Daoy (cell line): Measurements from ENCODE around the gene CCDC68. TPM values are rescaled to one million over a fixed set of nuclear protein-coding genes. Genes with fewer than 3 reads are reported as not detected.
"Not testable (repeated sequence)": the region's sequence is repeated elsewhere in the genome, so short reads cannot be mapped to it uniquely, and the experiment has no call there.

ENCODE experiments used
- DNase-seq: peaks from one replicate; pipeline ENCODE4 v3.0.0-alpha.2; 2015; ENCODE audit warnings: low read depth
- total RNA-seq: library from RNA; depleted of rRNA; stranded (reverse); fragments of >200 nt; shearing (Covaris generic); gene quantifications from 2 replicates; pipeline ENCODE4 v1.2.3, GENCODE V29; 2014; rRNA removed

Gene CCDC68, protein sequence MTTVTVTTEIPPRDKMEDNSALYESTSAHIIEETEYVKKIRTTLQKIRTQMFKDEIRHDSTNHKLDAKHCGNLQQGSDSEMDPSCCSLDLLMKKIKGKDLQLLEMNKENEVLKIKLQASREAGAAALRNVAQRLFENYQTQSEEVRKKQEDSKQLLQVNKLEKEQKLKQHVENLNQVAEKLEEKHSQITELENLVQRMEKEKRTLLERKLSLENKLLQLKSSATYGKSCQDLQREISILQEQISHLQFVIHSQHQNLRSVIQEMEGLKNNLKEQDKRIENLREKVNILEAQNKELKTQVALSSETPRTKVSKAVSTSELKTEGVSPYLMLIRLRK
- total RNA-seq = 0.18 and 3.5 TPM in 2 replicates

DNA sequence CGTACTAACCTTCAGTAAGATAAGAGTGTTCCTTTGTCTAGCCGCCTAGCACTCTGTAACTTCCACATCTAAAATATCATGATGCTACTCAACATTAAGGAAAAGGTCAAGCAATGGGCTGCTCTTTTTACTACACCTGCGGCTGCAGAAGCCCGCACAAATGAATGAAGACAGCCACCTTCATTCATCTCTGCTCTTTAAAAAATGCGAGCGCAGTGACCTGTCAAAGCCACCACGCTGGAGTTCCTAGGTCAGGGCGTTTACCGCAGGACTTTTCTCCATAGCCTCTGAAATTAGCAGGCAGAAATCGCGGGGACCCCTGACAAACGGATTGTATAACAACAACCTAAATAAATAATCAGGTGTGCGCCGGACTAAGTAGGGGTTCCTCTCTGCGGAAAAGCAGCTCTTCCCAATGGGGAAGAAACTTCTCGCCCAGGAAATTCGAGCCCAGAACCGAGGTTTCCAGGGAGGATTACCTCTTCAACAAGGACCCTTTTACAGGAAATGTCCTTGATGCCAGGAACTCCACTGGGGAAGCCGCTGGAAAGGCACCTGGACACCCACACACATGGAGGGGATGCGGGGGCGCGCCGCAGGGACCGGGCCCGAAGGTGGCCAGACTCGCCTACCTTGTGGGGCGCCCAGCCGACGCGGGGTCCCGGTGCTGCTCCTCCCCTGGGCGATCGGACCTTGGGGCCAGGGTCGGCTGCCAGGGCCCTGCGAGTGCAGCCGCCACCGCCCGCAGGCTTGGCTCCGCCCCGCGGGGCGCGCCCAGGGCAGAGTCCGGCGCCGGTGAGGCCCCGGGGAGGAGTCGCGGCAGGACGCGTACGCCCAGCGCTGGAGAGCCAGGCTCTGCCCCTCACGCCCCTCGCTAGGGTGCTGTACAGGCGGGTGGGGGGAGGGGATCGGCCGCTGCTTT is at the start of gene CCDC68:
Gene CCDC68 (minus strand): TSS at position 758 of the 922 bp plus-strand sequence. CDS start 16,670 bp downstream, outside the sequence.
- DNase-seq = peak; percentile 47

DNA sequence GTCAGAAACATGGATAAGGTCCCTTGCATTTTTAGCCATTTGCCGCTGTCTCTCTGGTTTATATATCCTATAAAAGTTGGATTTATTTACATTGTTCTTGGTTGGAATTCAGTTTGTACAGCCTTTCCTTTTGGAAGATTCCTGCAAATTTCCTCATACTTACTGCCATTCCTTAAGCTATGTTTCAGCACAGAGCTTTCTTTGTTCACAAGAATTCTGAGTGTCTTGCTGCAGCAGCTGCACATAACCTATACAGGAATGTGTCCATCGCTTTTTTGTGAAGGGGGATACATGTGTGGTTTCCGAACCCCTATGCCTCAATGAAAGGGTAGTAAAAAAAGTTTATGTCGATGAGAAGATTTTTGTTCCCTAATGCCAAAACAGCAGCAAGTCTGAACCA is 48.3 kb upstream of the CCDC68 start:
- no peak for DNase-seq

DNA sequence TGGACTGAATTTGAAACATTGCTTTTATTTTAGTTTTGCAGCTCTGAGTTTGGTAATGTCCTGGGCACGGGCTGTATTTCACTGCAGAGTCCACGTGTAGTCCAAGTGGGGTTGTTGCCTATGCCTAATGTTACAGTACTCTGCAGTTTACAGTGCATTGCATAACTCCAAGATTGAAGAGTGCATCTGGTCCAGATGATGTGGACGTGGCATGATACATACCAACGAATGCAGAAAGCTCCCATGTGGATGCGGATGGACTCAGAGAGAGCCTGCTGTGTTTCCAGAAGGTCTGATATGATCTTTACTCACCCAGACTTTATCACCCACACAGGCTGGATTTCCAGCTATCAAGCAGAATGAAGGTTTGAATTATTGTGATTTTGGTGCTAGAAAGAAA is 44.4 kb upstream of the CCDC68 start:
- no peak for DNase-seq

DNA sequence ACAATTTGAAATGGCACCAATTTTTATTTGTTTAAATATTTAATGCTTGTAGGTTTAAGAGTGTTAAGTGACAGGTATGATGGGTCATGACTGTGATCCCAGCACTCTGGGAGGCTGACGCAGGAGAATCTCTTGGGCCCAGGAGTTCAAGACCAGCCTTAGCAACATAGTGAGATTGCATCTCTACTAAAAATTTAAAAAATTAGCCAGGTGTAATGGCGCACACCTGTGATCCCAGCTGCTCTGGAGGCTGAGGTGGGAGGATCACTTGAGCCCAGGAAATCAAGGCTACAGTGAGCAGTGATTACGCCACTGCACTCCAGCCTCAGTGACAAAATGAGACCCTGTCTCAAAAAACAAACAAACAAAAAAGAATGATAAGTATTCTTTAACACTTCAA is 43.0 kb upstream of the CCDC68 start:
- DNase-seq = no peak

DNA sequence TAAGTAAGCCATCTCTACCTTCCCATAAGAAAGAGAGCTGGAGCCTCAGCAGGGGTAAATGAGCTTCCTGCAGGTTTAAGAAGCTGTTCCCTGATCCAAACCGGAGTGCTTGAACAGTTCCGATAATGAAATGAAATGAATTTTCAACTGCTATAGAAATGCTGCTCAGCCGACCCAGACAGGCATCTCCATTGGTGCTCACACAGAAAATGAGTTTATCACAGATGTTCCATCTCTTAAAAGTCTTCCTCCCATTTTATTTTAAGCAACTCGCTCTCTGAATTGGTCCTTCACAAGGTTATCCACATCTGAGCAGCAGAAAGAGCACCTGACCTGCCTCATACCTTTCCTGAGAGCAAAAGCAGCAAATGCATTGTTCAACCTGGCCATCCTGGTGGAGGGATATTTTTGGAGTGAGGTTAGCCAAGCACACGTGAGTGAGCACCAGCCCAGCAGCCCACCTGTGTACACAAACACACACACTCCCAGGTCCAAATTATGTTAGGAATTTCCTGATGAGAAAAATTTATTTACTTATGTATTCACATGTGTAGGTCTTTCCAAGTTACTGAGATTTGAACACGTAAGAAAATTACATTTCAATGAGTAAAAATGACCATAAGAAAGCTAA is 42.2 kb upstream of the CCDC68 start:
- no peak for DNase-seq

DNA sequence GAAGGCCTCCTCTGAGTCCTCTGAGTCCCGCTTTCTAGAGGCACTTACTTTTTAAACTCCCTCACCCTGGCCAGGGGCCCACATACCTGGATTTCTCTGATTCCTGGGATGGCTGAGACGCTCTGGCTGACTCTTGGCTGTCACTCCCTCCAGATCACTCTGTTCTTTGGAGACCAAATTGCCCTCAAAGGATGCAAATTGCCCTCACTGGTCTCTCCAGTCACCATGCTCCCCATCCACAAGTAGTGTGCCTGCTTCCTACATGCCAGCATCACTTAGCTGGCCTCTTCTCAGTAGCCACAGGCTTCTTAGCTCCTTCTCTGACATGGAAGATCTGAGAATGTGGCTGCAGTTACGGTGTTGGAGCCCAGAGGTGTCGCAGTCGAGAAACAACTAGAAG is 41.3 kb upstream of the CCDC68 start:
- DNase-seq = no peak

DNA sequence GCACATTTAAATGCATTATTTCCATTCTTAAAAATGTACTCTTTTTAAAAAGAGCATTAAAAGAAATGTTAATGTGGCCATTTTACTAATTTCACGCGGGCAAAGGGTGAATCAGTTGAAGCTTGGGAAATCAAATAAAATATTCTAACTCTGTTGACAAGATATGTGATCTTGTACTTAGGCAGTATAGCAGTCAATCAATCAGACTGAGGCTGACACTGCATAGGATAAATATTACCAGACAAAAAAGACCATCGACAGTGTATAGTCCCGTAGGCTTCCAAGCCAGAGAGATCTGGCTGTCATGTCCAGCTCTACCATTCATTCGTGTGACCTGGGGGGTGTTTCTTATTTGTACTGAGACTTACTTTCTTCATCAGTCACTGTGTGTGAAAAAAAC is 39.8 kb upstream of the CCDC68 start:
- no peak for DNase-seq

DNA sequence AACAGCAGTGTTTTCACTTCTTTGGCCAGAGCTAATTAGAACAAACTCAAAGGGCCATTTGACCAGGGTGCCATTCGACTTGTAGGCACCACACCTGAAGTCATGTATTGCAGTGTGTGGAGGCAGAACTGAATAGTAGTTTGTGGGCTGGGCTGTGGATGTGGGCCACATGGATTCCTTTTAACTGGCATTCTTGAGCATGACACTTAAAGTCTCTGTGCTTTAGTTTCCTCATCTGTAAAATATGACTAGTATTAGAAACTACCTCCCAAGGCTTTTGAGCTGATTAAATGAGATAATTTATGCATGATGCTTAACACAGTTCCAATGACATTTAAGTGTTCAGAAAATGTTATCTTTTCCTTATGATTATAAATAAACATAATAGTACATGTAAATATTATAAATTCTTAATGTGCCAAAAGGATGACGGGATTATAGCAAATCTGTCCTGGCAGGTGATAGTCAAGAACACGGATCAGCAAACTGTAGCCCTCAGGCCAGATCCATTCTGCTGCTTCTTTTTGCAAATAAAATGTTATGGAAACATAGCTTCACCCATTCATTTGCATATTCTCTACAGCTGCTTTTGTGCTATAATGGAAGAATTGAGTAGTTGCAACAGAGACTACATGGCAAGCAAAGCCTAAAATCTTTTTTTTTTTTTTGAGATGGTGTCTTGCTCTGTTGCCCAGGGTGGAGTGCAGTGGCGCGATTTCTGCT is 36.3 kb upstream of the CCDC68 start:
- no peak for DNase-seq

DNA sequence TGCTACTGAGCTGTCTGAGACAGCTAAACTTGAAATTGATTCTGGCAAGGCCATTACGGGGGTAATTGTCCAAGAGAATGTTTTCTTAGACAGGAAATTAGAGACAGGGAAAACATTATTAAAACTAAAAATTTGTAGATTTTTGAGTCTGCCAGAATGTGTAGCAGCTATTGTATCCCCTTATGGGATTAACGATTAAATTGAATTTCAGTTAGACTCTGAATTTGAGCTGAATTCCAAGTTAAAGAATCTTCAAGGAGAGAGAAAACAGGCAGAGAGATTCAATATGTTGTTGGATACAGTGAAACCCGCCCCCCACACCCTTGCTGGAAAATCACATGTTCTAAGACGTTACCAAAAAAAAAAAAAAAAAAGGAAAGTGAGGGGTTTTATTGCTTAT is 32.7 kb upstream of the CCDC68 start:
- DNase-seq = no peak

DNA sequence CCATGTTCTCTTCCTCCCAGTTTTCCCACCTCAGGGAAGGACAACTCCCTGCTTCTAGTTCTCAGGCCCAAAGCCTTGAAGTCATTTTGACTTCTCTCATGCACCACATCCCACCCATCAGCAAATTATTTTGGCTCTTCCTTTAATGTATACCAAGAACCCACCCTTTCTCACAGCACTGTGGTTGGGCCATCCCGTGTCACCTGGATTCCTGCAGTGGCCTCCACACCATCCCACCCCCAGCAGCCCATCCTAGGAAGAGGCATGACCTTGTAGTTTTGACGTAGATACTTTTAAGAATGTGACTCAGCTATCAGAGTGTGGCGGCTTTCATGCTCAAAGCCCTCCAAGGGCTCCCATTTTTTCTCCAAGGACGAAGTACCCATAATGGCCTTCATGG is 25.6 kb upstream of the CCDC68 start:
- no peak for DNase-seq

DNA sequence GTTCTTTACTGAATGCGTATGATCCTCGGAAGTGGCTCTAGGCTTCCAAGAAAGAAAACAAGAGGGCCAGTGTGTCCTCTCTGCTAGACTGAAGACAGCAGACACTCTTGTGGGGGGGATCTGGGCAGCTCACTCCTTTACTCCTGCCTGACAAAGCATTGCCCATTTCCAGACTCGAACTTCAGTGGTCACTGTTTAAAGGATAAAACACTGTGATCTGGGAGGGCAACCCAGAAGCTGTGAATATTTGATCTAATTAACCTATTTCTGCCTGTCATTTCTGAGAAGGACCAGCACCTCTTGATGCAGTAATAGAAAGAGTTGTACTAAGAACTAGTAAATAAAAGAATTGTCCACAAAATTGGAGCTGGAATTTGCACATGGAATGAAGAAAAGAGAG is 24.5 kb upstream of the CCDC68 start:
- no peak for DNase-seq

DNA sequence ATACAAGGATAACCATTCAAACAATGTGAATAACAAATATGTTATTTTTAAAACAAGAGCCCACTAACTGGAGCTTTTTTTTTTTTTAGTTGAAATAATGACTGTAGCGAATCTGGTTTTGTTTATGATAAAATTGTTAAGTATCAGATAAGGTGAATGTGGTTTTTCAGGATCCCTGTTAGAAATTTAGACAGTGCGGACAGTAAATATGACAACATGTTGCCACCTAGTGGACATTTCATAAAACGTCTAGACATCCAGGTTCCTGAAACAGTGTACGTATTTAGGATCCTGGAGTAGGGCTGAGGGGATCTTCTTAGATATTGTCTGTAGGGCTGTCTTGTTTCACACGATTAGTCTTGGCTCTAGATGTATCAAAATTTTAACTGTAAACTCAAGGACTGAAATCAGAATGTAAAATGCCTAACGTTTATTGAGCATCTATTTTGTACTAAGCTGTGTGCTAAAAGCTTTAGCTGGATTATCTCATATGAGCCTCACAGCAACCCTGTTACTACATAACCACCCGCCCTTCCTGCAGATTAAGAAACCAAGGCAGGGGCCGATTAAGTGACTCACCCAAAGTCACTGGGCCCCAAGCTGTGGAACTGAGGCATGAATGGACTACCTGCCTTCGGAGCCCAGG is 23.9 kb upstream of the CCDC68 start:
- peak; percentile 36 for DNase-seq

DNA sequence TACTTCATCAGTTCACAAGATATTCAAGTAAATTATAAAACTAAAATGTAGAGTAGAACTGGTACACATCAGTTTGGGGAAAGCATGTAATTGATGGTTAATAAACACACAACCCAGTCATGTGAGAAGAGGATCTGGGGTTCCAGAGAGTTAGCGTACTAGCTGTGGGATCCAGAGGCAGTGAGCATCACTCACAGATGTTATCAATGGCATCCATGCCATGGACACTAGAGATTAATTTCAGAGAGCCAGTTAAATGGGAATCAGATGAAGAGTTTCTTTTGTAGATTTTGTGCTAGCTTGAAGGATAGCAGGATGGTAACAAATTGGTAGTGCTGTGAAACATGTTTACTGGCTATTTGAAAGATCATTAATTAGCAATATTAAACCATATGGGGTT is 21.8 kb upstream of the CCDC68 start:
- no peak for DNase-seq

DNA sequence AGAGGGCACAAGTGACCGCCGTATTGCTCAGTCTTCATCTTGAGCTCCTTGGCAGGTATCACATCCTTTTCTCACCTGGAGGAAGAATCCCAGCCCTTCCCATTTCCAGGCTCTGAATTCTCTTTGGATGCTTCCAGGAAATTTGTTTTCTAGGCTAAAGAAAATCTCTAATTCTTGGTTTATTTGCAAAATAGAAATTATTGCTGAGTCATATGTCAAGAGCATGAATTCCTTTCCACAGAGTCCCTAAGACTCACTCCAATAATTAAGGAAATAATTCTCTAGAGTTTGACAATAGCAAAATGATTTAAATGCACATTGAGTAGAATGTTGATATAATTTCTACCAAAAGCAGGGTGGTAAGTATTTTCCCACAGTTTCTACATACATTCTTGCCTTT is 16.3 kb upstream of the CCDC68 start:
- DNase-seq = no peak

DNA sequence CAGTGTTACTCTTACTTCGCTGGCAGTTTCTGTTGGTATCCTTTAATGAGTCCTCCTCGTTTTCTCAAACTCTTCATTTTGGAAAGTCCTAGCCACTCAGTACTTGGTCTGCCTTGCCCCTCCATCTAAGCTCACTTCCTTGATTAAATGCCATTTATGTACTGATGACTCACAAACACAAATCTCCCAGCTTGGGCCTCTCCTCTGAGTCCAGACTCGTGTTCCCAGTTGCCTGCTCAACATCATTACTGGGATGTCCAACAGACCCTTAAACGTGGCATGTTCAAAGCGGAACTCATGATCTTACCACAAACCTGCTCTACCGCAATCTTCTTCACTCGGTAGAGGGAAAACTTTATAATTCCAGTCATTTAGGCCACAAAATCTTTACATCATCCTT is 13.8 kb upstream of the CCDC68 start:
- DNase-seq = no peak

DNA sequence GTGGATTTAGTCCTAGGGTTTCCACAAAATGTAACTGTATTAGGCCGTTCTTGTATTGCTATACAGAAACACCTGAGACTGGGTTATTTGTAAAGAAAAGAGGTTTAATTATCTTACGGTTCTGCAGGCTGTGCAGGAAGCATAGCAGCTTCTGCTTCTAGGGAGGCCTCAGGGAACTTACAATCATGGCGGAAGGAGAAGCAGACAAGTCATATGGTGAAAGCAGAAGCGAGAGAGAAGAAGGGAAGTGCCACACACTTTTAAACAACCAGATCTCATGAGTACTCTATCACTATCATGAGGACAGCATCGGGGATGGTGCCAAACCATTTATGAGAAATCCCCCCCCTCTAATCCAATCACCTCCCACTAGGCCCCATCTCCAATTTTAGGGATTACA is 9.5 kb upstream of the CCDC68 start:
- no peak for DNase-seq

DNA sequence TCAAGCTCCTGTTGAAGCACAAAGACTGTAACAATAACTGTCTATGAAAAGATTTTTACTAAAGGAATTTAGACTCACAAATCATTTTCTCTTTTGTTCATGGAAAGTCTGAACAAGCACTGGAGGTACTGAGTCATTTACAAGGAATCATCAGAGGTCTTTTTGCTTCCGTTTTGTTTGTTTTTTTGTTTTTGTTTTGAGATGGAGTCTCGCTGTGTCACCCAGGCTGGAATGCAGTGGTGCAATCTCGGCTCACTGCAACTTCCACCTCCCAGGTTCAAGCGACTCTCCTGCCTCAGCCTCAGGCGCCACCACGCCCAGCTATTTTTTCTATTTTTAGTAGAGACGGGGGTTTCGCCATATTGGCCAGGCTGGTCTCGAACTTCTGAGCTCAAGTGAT is 9.0 kb upstream of the CCDC68 start:
- DNase-seq = not testable (repeated sequence)

DNA sequence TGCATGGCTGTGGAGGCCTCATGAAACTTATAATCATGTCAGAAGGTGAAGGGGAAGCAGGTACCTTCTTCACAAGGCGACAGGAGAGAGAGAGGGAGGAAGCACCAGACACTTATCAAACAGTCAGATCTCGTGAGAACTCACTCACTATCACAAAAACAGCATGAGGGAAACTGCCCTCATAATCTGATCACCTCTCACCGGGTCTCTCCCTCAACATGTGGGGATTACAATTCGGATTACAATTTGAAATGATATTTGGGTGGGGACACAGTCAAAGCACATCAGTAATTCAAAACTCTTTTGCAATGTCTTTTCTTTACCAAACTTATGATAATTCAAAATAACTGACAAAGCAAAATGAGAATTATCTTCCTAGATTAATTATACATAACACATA is 8.5 kb upstream of the CCDC68 start:
- no peak for DNase-seq

DNA sequence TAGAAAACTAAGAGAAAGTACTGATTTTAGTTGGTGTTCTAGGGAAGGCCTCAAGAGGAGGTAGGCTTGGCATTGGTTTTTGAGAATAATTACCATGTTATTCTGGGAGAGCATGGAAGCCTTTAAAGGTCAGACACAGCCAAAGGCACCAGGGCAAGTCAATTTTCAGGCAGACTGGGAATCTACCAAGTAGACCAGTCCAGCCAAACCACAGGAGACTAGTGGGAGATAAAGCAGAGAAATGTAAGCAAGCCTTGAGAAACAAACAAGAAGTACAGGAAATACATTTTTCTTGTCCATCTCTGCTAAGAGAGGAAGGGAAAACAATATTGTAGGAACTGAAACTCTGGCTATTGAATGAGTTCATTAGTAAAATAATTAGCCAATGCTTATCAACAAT is 5.5 kb upstream of the CCDC68 start:
- no peak for DNase-seq

DNA sequence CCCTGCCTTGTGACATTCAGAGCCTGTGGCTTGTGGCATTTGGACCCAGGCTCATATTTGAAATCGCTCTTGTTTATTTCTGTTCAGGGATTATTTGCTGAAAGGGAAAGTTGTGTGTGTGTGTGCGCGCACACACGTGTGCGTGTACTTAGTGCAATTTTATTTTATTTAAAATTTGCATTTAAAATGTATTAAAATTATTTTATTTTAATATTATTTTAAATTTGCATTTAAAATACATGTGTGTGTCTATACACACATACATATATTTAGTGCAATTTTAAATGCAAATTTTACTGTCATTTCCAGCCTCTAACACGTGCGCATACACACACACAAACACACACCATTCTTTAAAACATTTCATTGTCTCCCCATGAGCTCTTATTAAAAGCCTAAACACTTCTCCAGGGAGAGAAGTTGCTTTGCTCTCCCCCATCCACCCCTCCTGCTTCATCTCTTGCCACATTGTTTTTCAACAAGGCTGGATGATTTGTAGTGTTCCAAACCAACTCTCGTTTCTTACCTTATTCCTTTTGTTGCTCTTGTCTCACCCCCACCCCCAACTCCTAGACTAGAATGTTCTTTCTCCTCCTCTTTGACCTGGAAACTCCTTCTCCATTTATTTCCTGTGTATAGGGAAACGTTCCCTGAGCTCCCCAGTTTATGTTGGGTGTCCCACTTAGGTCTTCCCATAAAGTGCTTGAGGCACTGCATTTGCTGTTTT is 3.8 kb upstream of the CCDC68 start:
- no peak for DNase-seq

DNA sequence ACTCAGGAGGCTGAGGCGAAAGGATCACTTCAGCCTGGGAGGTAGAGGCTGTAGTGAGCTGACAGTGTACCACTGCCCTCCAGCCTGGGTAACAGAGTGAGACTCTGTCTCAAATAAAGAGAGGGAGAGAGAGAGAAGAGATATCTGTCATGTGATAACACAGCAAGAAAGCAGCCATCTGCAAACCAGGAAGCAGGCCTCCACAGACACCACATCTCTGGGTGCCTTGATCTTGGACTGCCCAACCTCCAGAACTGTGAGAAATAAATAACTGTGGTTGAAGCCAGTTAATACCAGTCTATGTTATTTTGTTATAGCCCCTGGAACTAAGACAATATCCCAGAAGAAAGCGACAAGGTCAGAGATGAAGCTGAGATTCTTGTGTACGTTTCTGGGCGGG is 2.6 kb upstream of the CCDC68 start:
- no peak for DNase-seq
